Measurements from ENCODE around the gene PSMB5. TPM values are rescaled to one million over a fixed set of nuclear protein-coding genes. Genes with fewer than 3 reads are reported as not detected.
A peak's percentile ranks its signal among the peaks of the same experiment; 100 is the strongest.

Gene PSMB5
- total and polyA plus RNA-seq, 2 experiments from 2014 or later: 171 to 319 TPM

GRCh38 chr14:23030936-23031335, 3.8 kb downstream of the PSMB5 start:
- no peaks in the 10 kb centered on the region for H3K9me3 ChIP-seq (ENCODE audit: low read depth)
- H3K4me3 ChIP-seq: no peak overlapping the region
- DNase-seq (ENCODE audit: low spot score): no peak
- no peak overlapping the region for H2AFZ ChIP-seq
- H3K4me1 ChIP-seq (ENCODE audit: insufficient read depth): peaks cover 11% of the 10 kb centered on the region
- TF ChIP-seq CTCF (IDR thresholded peaks at IDR 0.05; ENCODE audit: poor library complexity) (no peak), EZH2phosphoT487 (IDR thresholded peaks at IDR 0.05; ENCODE audit: low read depth, severe bottlenecking, unreplicated experiment) (no peak), EZH2 (IDR thresholded peaks at IDR 0.05; ENCODE audit: borderline replicate concordance) (no peak)
- WGBS (ENCODE audit: low lambda C conversion rate, missing lambda C conversion rate): 100% methylated on average over 4 of the region's 4 CpGs
- no peak overlapping the region for H3K4me2 ChIP-seq
- no peaks in the 10 kb centered on the region for H3K36me3 ChIP-seq (replicated peaks; ENCODE audit: insufficient read depth, low read depth)
- no peaks in the 10 kb centered on the region for H3K27me3 ChIP-seq
- H3K27ac ChIP-seq: no peak overlapping the region
- no peaks in the 10 kb centered on the region for H3K9me2 ChIP-seq (replicated peaks; ENCODE audit: insufficient read depth)
- peaks cover 51% of the 10 kb centered on the region for H3K79me2 ChIP-seq
- no peaks in the 10 kb centered on the region for H4K20me1 ChIP-seq (ENCODE audit: insufficient read depth, poor library complexity, severe bottlenecking)

- Histone ChIP-seq H3K27me3 (no peaks in the 10 kb centered on the region), H3K9me3 (ENCODE audit: low read depth) (no peaks in the 10 kb centered on the region), H3K36me3 (replicated peaks; ENCODE audit: insufficient read depth, low read depth) (peaks cover 3% of the 10 kb centered on the region), H3K4me3 (no peak overlapping the region), H3K4me1 (ENCODE audit: insufficient read depth) (peaks cover 19% of the 10 kb centered on the region), H3K79me2 (peaks cover 44% of the 10 kb centered on the region), H3K4me2 (no peak overlapping the region), H3K27ac (no peak overlapping the region), H4K20me1 (ENCODE audit: insufficient read depth, poor library complexity, severe bottlenecking) (no peaks in the 10 kb centered on the region), H3K9me2 (replicated peaks; ENCODE audit: insufficient read depth) (no peaks in the 10 kb centered on the region), H2AFZ (no peak overlapping the region)
- no peak for TF ChIP-seq EZH2 (IDR thresholded peaks at IDR 0.05; ENCODE audit: borderline replicate concordance)
- TF ChIP-seq CTCF (IDR thresholded peaks at IDR 0.05; ENCODE audit: poor library complexity): no peak
- TF ChIP-seq EZH2phosphoT487 (IDR thresholded peaks at IDR 0.05; ENCODE audit: low read depth, severe bottlenecking, unreplicated experiment): no peak
- no peak for DNase-seq (ENCODE audit: low spot score)
- WGBS (ENCODE audit: low lambda C conversion rate, missing lambda C conversion rate): 98% methylated on average over 2 of the region's 2 CpGs
These were observed 5.9 kb downstream of the PSMB5 start for GRCh38 chr14:23028799-23029198.

- no peak overlapping the region for H3K4me3 ChIP-seq
- no peaks in the 10 kb centered on the region for H3K27me3 ChIP-seq
- peaks cover 9% of the 10 kb centered on the region for H3K79me2 ChIP-seq
- TF ChIP-seq EZH2 (IDR thresholded peaks at IDR 0.05; ENCODE audit: borderline replicate concordance): no peak
- TF ChIP-seq CTCF (IDR thresholded peaks at IDR 0.05; ENCODE audit: poor library complexity): no peak
- TF ChIP-seq EZH2phosphoT487 (IDR thresholded peaks at IDR 0.05; ENCODE audit: low read depth, severe bottlenecking, unreplicated experiment): no peak
- H3K4me1 ChIP-seq (ENCODE audit: insufficient read depth): peaks cover 13% of the 10 kb centered on the region
- no peaks in the 10 kb centered on the region for H4K20me1 ChIP-seq (ENCODE audit: insufficient read depth, poor library complexity, severe bottlenecking)
- H3K9me3 ChIP-seq (ENCODE audit: low read depth): no peaks in the 10 kb centered on the region
- no peak overlapping the region for H2AFZ ChIP-seq
- no peaks in the 10 kb centered on the region for H3K9me2 ChIP-seq (replicated peaks; ENCODE audit: insufficient read depth)
- no peak overlapping the region for H3K4me2 ChIP-seq
- H3K27ac ChIP-seq: peak overlapping the region; percentile 82
- WGBS (ENCODE audit: low lambda C conversion rate, missing lambda C conversion rate): 83% methylated on average over 4 of the region's 4 CpGs
- peaks cover 3% of the 10 kb centered on the region for H3K36me3 ChIP-seq (replicated peaks; ENCODE audit: insufficient read depth, low read depth)
- DNase-seq (ENCODE audit: low spot score): no peak
These were observed 9.4 kb downstream of the PSMB5 start for GRCh38 chr14:23025151-23025814.

Data from hepatocyte (in vitro differentiated cells).